GM18499 (cell line): ENCODE results near the gene PLXNB1.
"Not testable (repeated sequence)": the region's sequence is repeated elsewhere in the genome, so short reads cannot be mapped to it uniquely, and the experiment has no call there.

Experiments used
- ATAC-seq: cut with Tn5 transposase; IDR thresholded peaks from one replicate; pipeline ENCODE4 v1.9.1; 2021; ENCODE audit warnings: moderate number of reproducible peaks; ENCODE audit not compliant: insufficient read depth, unreplicated experiment

The PLXNB1 gene

DNA sequence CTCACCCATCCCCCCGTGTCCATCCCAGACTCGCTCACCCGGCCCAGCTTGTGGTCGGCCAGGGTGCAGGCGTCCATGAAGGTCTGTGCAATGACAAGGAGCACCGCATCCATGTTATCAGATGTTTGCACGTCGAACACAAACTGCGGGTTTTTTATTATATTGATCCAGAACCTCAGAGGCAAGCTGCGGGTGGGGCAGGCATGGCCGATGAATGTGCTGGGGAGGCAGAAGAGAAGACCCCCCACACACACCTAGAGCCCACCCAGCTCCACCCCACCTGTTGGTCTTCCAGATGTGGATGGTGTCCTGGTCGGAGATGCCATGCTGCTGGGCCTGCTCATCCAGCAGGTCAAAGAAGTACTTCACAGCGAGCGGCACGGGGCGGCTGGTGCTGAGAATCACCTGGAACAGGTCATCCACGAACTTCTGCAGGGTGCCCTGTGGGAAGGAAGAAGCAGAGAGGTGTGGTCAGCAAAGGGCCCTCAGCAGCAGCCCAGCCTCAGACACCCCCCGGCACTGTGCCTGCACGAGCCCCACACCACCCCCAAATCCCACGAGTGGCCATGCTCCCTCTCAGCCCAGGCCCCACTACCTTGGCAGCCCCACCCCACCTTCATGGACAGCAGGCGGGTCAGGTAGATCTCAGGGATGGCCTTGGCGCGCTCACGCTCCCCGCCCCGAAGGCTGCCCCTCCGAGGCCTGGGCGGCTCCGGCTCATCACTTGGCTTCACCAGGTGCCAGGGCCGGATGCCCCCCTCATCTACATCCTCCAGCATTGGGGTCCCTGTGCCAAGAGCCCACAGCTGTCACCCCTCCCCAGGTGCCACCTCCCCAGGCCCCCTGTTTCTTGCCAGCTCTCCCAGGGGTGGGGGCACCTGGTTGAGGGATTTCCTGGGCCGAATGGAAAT is 20.3 kb downstream of the PLXNB1 start:
- ATAC-seq, result no peak

GRCh38 chr3:48408823-48409281 is 21.0 kb downstream of the PLXNB1 start:
- no peak for ATAC-seq

- no peak for ATAC-seq
Measured at GRCh38 chr3:48407542-48408099, 22.3 kb downstream of the PLXNB1 start.

GRCh38 chr3:48406443-48407431 is 23.1 kb downstream of the PLXNB1 start:
- no peak for ATAC-seq

DNA sequence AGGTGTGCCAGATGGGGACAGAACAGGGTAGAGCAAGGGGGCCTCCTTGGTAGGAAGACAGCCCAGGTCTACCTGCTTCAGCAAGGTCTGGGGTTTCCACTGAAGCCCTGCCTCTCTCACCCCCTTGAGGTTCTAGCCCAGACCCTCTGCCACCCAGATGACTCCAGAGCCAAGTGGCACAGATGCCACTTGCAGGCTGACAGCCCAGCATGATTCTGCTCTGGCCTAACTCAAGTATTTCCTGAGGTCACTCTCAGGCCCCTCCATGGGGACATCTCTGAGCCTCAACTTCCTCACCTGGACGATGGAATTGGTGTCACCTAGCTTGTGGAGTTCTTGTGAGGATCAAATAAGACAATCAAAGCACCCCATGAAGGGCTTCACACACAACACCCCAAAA is 23.9 kb downstream of the PLXNB1 start:
- no peak for ATAC-seq

DNA sequence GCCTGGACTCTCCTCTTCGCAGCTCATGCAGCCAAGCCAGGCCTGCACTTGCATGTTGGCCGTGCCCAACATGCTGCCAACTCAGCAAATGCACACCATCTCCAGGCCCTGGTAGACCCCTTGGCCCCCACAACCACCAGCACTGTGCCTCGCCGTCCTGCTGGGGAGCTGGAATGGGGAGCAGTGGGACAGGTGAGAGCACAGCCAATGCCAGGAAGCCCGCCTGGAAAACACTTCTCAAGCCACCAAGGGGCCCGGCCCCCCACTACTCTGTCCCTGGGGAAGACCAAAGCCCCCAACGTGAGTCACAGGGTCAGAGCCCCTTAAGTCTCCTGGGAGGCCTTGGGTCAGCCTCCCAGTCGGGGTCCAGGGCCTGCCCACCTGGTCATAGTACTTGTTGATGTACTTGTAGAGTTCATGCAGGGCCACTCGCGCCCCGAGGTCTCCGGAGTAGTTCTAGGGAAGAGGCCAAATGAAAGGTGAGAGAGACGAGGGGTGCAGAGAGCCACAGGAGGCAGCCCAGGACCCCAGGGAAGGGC is 24.5 kb downstream of the PLXNB1 start:
- no peak for ATAC-seq

DNA sequence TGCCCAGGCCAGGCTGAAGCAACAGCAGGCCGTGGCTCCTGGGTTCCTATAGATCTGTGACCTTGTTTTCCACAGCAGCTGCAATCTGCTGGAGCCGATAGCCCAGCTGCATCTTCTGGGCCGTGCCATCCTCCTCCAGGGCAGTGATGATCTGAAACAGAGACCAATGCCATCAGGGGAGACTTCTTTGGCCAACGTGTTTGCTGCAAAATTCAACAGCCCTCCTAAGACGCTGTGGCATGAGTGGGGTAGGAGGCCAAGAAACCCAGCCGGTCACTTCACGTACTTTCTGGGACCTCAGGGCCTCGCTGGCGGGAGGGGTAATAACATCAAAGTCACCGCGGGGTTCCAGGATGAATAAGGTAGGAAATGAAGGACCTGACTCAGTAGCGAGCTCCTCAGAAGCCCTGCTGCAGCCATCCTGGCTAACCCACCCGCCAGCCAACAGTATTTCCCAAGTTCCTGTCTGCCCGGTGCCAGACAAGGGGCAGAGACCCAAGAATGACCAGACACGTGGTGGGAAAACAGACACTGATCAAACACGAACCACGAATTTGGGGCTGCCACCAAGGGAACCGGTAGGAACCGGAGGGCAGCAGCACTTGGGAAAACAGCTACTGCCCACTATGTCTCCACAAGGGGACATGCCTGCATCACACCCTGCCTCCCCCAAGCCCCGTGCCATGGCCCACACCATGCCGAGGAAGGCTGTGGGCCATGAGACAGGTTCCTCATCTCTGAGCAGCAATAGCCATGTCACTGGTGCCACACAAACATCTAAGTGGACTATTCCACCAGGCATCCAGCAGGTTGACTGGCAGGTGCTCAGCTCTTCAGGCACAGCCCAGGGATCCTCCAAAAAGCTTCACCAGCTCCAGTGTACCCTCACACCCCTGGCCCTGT is 25.2 kb downstream of the PLXNB1 start:
- no peak for ATAC-seq

GRCh38 chr3:48403533-48404439 is 26.1 kb downstream of the PLXNB1 start:
- no peak for ATAC-seq

DNA sequence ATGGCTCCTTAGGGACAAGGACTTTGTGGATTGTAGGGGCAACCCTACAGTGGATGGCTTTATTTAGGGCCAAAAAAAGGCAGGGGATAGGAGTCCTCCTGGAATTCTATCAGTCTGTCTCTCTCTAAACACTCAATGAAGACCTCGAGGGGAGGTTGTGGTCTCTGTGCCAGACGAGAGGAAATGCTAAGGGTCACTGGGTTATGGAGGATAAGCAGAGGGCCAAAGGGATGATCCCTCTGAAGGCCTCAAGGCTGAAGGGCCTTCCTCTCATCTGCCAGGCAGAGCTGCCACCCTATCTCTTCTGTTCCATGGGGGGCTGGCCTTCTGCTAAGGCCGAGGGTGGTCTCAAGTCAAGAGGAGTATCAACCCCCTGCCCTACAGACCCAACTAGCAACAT is 27.0 kb downstream of the PLXNB1 start:
- no peak for ATAC-seq

- no peak for ATAC-seq
Measured at GRCh38 chr3:48402281-48402732, 27.6 kb downstream of the PLXNB1 start.

DNA sequence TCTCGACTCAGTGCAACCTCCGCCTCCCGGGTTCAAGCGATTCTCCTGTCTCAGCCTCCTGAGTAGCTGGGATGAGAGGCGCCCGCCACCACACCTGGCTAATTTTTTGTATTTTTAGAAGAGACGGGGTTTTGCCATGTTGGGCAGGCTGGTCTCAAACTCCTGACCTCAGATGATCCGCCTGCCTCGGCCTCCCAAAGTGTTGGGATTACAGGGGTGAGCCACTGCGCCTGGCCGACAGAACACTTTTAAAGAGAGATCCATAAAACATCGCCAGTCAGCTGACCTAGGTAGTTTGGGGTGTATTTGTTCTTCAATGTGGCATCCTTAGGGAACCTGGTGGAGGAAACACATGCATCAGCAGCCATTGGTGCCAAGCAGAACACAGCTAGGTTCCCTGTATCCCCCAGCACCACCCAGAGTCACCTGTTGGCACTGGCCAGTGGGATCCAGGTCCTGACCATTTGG is 28.4 kb downstream of the PLXNB1 start:
- not testable (repeated sequence) for ATAC-seq

DNA sequence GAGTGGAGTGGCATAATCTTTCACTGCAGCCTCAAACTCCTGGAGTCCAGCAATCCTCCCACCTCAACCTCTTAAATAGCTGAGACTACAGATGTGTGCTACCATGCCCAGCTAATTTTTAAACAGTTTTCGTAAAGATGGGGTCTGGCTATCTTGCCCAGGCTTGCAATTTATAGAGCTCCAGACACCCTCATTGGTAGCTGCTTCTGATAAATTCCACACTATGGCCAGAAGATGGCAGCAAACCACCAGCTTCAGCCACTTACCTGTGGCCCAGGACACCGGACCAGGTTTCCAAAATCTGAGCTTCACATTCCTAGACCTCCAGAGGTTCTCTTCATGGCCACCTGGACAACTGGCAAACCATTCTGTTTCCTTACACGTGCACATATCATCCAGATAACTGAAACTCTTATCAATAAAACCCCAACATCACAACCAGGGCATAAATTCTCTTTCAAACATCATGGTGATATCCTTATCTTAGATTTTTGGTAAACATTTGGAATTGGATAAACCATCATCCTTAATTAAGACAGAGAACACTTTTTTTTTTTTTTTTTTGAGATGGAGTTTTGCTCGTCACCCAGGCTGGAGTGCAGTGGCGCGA is 29.0 kb downstream of the PLXNB1 start:
- no peak for ATAC-seq

DNA sequence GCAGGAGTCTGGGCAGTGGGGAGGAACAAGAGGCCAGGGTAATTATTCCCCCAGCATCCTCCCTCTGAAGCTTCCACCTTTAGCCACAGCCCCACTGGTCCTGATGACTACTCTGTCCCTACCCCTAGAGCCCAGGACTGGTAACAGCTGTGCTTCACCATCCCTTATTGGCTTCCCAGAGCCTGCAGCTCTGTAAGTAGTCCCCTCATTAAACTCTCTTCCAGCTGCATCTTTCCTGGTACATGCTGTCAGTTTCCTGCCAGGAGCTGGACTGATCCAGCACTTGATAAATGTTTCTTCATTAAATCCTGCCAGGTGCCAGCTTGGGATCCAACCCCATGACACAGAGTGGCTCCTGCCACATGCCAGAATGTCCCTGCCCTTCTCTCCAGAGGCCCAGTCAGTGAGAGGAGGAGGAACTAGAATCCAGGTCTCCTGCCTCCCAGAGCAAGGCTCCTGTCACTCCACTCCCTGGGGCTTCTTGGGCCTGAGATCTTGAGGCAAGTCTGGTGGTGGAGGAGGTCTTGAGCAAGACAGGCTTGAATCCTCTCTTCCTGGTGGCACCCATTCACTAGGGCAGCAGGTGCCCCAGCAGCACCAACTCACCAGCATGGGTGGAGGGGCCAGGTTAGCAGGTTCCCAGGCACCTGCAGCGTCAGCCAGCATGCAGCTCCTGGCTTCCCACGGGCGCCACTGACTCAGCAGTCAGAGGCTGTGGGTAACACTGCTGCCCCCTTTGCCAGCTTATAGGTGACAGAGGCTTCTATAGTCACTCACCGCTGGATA is 30.3 kb downstream of the PLXNB1 start:
- ATAC-seq, result no peak

DNA sequence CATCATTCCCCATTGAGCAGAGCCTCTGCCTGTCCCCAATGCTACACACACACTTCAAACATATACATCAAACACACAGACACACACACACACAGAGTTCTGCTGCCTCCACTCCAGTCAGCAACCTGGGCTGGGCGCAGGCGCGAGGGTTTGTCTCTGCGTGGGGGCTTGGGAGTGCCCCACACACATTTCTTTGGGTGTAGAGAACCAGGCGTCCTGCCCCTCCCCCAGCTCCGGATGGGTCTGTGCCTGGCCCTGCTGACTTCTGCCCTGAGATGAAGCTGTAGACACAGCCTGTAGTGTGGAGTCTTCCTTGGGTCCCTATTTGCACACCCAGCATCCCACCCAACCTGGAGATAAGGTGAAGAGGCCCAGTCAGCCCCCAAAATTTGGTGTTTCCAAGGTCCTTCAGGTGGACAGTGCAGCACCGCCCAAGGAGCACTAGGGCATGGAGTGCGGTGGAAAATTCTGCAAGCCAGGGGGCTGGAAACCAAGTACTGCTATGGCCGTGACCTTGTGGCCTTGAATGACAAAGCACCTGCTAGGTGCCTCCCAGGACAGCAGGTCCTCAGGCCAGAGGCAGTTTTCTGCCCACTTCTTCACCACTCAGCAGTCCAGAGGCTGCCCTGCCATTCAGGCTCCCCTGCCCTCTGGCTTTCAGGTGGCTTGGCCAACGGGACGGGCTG is 31.0 kb downstream of the PLXNB1 start:
- no peak for ATAC-seq

- ATAC-seq, result no peak
Measured at GRCh38 chr3:48397767-48398681, 31.9 kb downstream of the PLXNB1 start.
